Naive thymus-derived CD4-positive, alpha-beta T cell (primary cell): ENCODE data around the gene DDX11. TPM values are rescaled to one million over a fixed set of nuclear protein-coding genes. Genes with fewer than 3 reads are reported as not detected.
"Not testable (repeated sequence)": the region's sequence is repeated elsewhere in the genome, so short reads cannot be mapped to it uniquely, and the experiment has no call there.

Source experiments
- ATAC-seq: fragments of 150-1000 bp; cut with Tn5 transposase; 2 replicates; pipeline ENCODE4 v1.10.0; 2021; ENCODE audit warnings: mild to moderate bottlenecking, moderate library complexity
- CTCF ChIA-PET: fragments of 350-600 bp; sonication (Branson Sonifier 250); formaldehyde crosslinking; loops from one replicate; lab custom pipeline; 2021; ENCODE audit warnings: antibody characterized with exemption; lab: Charles Lee
- POLR2A ChIA-PET: fragments of 350-600 bp; sonication (Branson Sonifier 250); formaldehyde crosslinking; loops from one replicate; lab custom pipeline; 2021; ENCODE audit warnings: antibody characterized with exemption, inconsistent platforms; lab: Charles Lee
- DNase-seq, 9 donors: peaks; one replicate each; pipeline versions ENCODE4 v3.0.0 to v3.0.0-alpha.2; 2020 to 2022; ENCODE audit warnings: mixed read lengths in 1 of 9
- H3K27ac ChIP-seq: one replicate; pipeline ENCODE4 v1.7.0; 2013; ENCODE audit warnings: mild to moderate bottlenecking, low read depth, low read length, moderate library complexity
- H3K27me3 ChIP-seq, 2 donors: one replicate each; pipeline ENCODE4 v1.7.0; 2013; ENCODE audit warnings: low read length in 2 of 2, mild to moderate bottlenecking in 2 of 2, moderate library complexity in 2 of 2; ENCODE audit not compliant: control insufficient read depth in 2 of 2, insufficient read depth in 2 of 2
- H3K36me3 ChIP-seq, 3 experiments: 1 replicate in 2 of 3; 2 replicates in 1 of 3; pipeline ENCODE4 v1.7.0; 2013; ENCODE audit warnings: low read length in 3 of 3, mild to moderate bottlenecking in 3 of 3, moderate library complexity in 1 of 3; ENCODE audit not compliant: insufficient read depth in 3 of 3, control insufficient read depth in 2 of 3
- H3K4me1 ChIP-seq, 2 donors: one replicate each; pipeline ENCODE4 v1.7.0; 2013; ENCODE audit warnings: low read length in 2 of 2, mild to moderate bottlenecking in 2 of 2, moderate library complexity in 1 of 2; ENCODE audit not compliant: control insufficient read depth in 2 of 2, insufficient read depth in 2 of 2
- H3K4me3 ChIP-seq: 2 replicates; pipeline ENCODE4 v1.7.0; 2013; ENCODE audit warnings: mild to moderate bottlenecking, low read length
- H3K9me3 ChIP-seq, 3 experiments: 1 replicate in 2 of 3; 2 replicates in 1 of 3; pipeline ENCODE4 v1.7.0; 2013; ENCODE audit warnings: low read length in 3 of 3; ENCODE audit not compliant: control insufficient read depth in 2 of 3
- H3K27ac Mint-ChIP-seq, 9 donors: one replicate each; pipeline ENCODE4 v1.8.0; 2020 to 2022; ENCODE audit warnings: mixed read lengths in 9 of 9, mild to moderate bottlenecking in 8 of 9, moderate library complexity in 5 of 9, inconsistent platforms in 2 of 9
- H3K27me3 Mint-ChIP-seq, 5 donors: one replicate each; pipeline ENCODE4 v1.8.0; 2021 to 2022; ENCODE audit warnings: mixed read lengths in 5 of 5, mild to moderate bottlenecking in 1 of 5
- H3K36me3 Mint-ChIP-seq, 5 donors: one replicate each; pipeline ENCODE4 v1.8.0; 2020 to 2022; ENCODE audit warnings: mixed read lengths in 5 of 5, mild to moderate bottlenecking in 3 of 5, inconsistent platforms in 1 of 5
- H3K4me1 Mint-ChIP-seq, 7 donors: one replicate each; pipeline ENCODE4 v1.8.0; 2020 to 2022; ENCODE audit warnings: mixed read lengths in 7 of 7, mild to moderate bottlenecking in 3 of 7, inconsistent platforms in 1 of 7
- H3K4me3 Mint-ChIP-seq, 10 donors: one replicate each; pipeline ENCODE4 v1.8.0; 2020 to 2022; ENCODE audit warnings: mild to moderate bottlenecking in 10 of 10, mixed read lengths in 10 of 10, moderate library complexity in 6 of 10, inconsistent platforms in 2 of 10
- H3K9me3 Mint-ChIP-seq, 11 donors: one replicate each; pipeline ENCODE4 v1.8.0; 2020 to 2022; ENCODE audit warnings: mixed read lengths in 11 of 11, mild to moderate bottlenecking in 4 of 11, inconsistent platforms in 1 of 11, moderate library complexity in 1 of 11
- intact Hi-C, 2 donors: fragments of 100-400 bp; cut with micrococcal nuclease; formaldehyde crosslinking; loops; one replicate each; pipeline ENCODE4 v1.15.1; 2023
- polyA plus RNA-seq, 2 donors: library from polyadenylated mRNA; unstranded; fragments of 300-500 nt; fragmentation: Illumina TruSeq; gene quantifications; one replicate each; pipeline ENCODE4 v1.2.3, GENCODE V29; 2021
- total RNA-seq, 6 experiments: library from RNA in 5 of 6; stranded (reverse) in 5 of 6; gene quantifications; 1 replicate in 5 of 6; 2 replicates in 1 of 6; pipeline ENCODE4 v1.2.3 and lab custom pipeline; 2021 to 2026

Gene DDX11
- total RNA-seq (100 to 1,000 TPM in 1 of 5 experiments, 10 to 100 TPM in 4; 40.3 to 123 (median 58.7) TPM), polyA plus RNA-seq (10 to 100 TPM in 1 of 2 donors, 1 to 10 TPM in 1; 1.5 to 25.4 TPM), total RNA-seq (lab: John Stamatoyannopoulos, UW) (13.5 reads per million, percentile 42 among the genes with 10 or more reads in this experiment)

- H3K9me3 Mint-ChIP-seq, H3K27me3 Mint-ChIP-seq, H3K4me1 ChIP-seq, H3K36me3 Mint-ChIP-seq, H3K9me3 ChIP-seq, H3K27me3 ChIP-seq, POLR2A ChIA-PET, H3K36me3 ChIP-seq: not testable (repeated sequence)
- intact Hi-C loops = loop anchor here (1.0 to 10.0 kb wide), 8 partner anchors 46 to 1969 kb away; partner anchors contain the start of genes CAPRIN2 (in 1 of the 2), IPO8 (in 1 of the 2), SINHCAF (in 1 of the 2) and YARS2 (in 1 of the 2)
- Histone ChIP-seq H3K4me3 (peak within 1 kb of the TSS; percentile 87), H3K27ac (peak within 1 kb of the TSS; percentile 77)
- Mint-ChIP-seq H3K27ac (peak within 1 kb of the TSS; percentile 84 to 99 (median 96)), H3K4me1 (peaks cover 9 to 38% (median 27%) of the 10 kb centered on the region in 7 donors), H3K4me3 (peak within 1 kb of the TSS; percentile 94 to 100 (median 98))
- CTCF ChIA-PET = interaction anchor here (0.7 kb wide), 1 partner anchor 285 kb away, joined by 3 read pairs; no protein-coding TSS in a partner anchor
- ATAC-seq (peak; percentile 89), DNase-seq (peak; percentile 85 to 94 (median 93))
Measured at GRCh38 chr12:31073527-31074332, at the start of gene DDX11. Gene DDX11 (plus strand): TSS chr12:31073860. CDS start chr12:31078394, 4,534 bp downstream.

GRCh38 chr12:31026202-31026601, 47.5 kb upstream of the DDX11 start:
- intact Hi-C loops = no loop called here
- no peak for DNase-seq
- ATAC-seq = no peak
- Mint-ChIP-seq H3K9me3 (peaks cover 0 to 9% (median 2%) of the 10 kb centered on the region in 11 donors), H3K27me3 (peaks cover 0 to 24% (median 0%) of the 10 kb centered on the region in 5 donors), H3K4me1 (no peaks in the 10 kb centered on the region), H3K4me3 (no peak overlapping the region), H3K36me3 (peaks cover 0 to 3% (median 0%) of the 10 kb centered on the region in 5 donors), H3K27ac (no peak overlapping the region)
- ChIA-PET CTCF (no interaction called here), POLR2A (no interaction called here)
- Histone ChIP-seq H3K4me3 (no peak overlapping the region), H3K27me3 (no peaks in the 10 kb centered on the region), H3K27ac (no peak overlapping the region), H3K9me3 (no peaks in the 10 kb centered on the region), H3K4me1 (no peaks in the 10 kb centered on the region), H3K36me3 (no peaks in the 10 kb centered on the region)

GRCh38 chr12:31027006-31027405, 46.7 kb upstream of the DDX11 start:
- H3K27ac Mint-ChIP-seq, H3K36me3 Mint-ChIP-seq, H3K9me3 Mint-ChIP-seq, H3K27ac ChIP-seq, ATAC-seq, H3K4me3 Mint-ChIP-seq, H3K27me3 ChIP-seq, intact Hi-C loops, POLR2A ChIA-PET, H3K36me3 ChIP-seq, H3K4me1 ChIP-seq, DNase-seq, H3K4me1 Mint-ChIP-seq, CTCF ChIA-PET, H3K4me3 ChIP-seq, H3K9me3 ChIP-seq: not testable (repeated sequence)
- peaks cover 0 to 22% (median 3%) of the 10 kb centered on the region in 5 donors for H3K27me3 Mint-ChIP-seq

GRCh38 chr12:31029468-31029867, 44.2 kb upstream of the DDX11 start:
- no peak overlapping the region for H3K27ac Mint-ChIP-seq
- Histone ChIP-seq H3K27me3 (no peaks in the 10 kb centered on the region), H3K9me3 (no peaks in the 10 kb centered on the region), H3K4me3 (no peak overlapping the region), H3K4me1 (no peaks in the 10 kb centered on the region), H3K36me3 (no peaks in the 10 kb centered on the region), H3K27ac (no peak overlapping the region)
- POLR2A ChIA-PET = no interaction called here
- peaks cover 0 to 3% (median 0%) of the 10 kb centered on the region in 5 donors for H3K36me3 Mint-ChIP-seq
- ATAC-seq (no peak), DNase-seq (no peak)
- H3K4me3 Mint-ChIP-seq = no peak overlapping the region
- H3K9me3 Mint-ChIP-seq = peaks cover 0 to 9% (median 0%) of the 10 kb centered on the region in 11 donors
- CTCF ChIA-PET = no interaction called here
- peaks cover 0 to 20% (median 5%) of the 10 kb centered on the region in 5 donors for H3K27me3 Mint-ChIP-seq
- intact Hi-C loops = no loop called here
- no peaks in the 10 kb centered on the region for H3K4me1 Mint-ChIP-seq

GRCh38 chr12:31029916-31030562, 43.6 kb upstream of the DDX11 start:
- no peaks in the 10 kb centered on the region for H3K4me1 Mint-ChIP-seq
- Histone ChIP-seq H3K27ac (no peak overlapping the region), H3K4me1 (no peaks in the 10 kb centered on the region), H3K36me3 (no peaks in the 10 kb centered on the region), H3K27me3 (no peaks in the 10 kb centered on the region), H3K9me3 (no peaks in the 10 kb centered on the region), H3K4me3 (no peak overlapping the region)
- no peak overlapping the region for H3K27ac Mint-ChIP-seq
- peaks cover 0 to 20% (median 5%) of the 10 kb centered on the region in 5 donors for H3K27me3 Mint-ChIP-seq
- ATAC-seq = no peak
- intact Hi-C loops = no loop called here
- no peak for DNase-seq
- ChIA-PET CTCF (no interaction called here), POLR2A (no interaction called here)
- no peak overlapping the region for H3K4me3 Mint-ChIP-seq
- peaks cover 0 to 9% (median 0%) of the 10 kb centered on the region in 11 donors for H3K9me3 Mint-ChIP-seq
- H3K36me3 Mint-ChIP-seq = peaks cover 0 to 3% (median 0%) of the 10 kb centered on the region in 5 donors

- intact Hi-C loops = no loop called here
- H3K9me3 Mint-ChIP-seq = peaks cover 0 to 5% (median 0%) of the 10 kb centered on the region in 11 donors
- POLR2A ChIA-PET = no interaction called here
Measured at GRCh38 chr12:31031951-31032335, 41.7 kb upstream of the DDX11 start.

More at GRCh38 chr12:31031951-31032335, 41.7 kb upstream of the DDX11 start:
- no peaks in the 10 kb centered on the region for H3K27me3 ChIP-seq
- H3K9me3 ChIP-seq = no peaks in the 10 kb centered on the region
- peaks cover 0 to 26% (median 10%) of the 10 kb centered on the region in 5 donors for H3K27me3 Mint-ChIP-seq
- H3K4me1 ChIP-seq = no peaks in the 10 kb centered on the region
- CTCF ChIA-PET = no interaction called here
- H3K27ac ChIP-seq = no peak overlapping the region
- no peaks in the 10 kb centered on the region for H3K36me3 ChIP-seq
- no peak overlapping the region for H3K4me3 Mint-ChIP-seq
- H3K27ac Mint-ChIP-seq = no peak overlapping the region
- no peak overlapping the region for H3K4me3 ChIP-seq
- DNase-seq (no peak), ATAC-seq (no peak)
- no peaks in the 10 kb centered on the region for H3K36me3 Mint-ChIP-seq
- peaks cover 0 to 3% (median 0%) of the 10 kb centered on the region in 7 donors for H3K4me1 Mint-ChIP-seq
